ENCODE results near the gene MOCOS.

The MOCOS gene

GRCh38 chr18:36197511-36198166 is 10.3 kb downstream of the MOCOS start:
- Histone ChIP-seq H3K4me3 (ENCODE audit: low read depth, low read length, poor library complexity, severe bottlenecking) (no peak overlapping the region), H3F3A (ENCODE audit: insufficient read depth, low read length) (no peaks in the 10 kb centered on the region)
- TF ChIP-seq CTCF (IDR thresholded peaks at IDR 0.05; ENCODE audit: low read length), result no peak
- TF ChIP-seq EZH2 (IDR thresholded peaks at IDR 0.05; ENCODE audit: borderline replicate concordance, low read length), result no peak

GRCh38 chr18:36199691-36200295 is 12.5 kb downstream of the MOCOS start:
- H3K9ac ChIP-seq (ENCODE audit: low read length), result no peak overlapping the region
- no peak overlapping the region for H3K27ac ChIP-seq (ENCODE audit: low read depth, low read length, poor library complexity, severe bottlenecking)
- no peaks in the 10 kb centered on the region for H3K36me3 ChIP-seq (ENCODE audit: insufficient read depth, low read length)
- no peaks in the 10 kb centered on the region for H3K4me1 ChIP-seq (ENCODE audit: insufficient read depth, low read length, severe bottlenecking)
- H3K4me2 ChIP-seq (ENCODE audit: low read length), result no peak overlapping the region
- TF ChIP-seq EZH2 (IDR thresholded peaks at IDR 0.05; ENCODE audit: borderline replicate concordance, low read length), result no peak
- no peak for TF ChIP-seq CTCF (IDR thresholded peaks at IDR 0.05; ENCODE audit: low read length)
- no peaks in the 10 kb centered on the region for H3K79me2 ChIP-seq (ENCODE audit: insufficient read depth, low read length)
- no peaks in the 10 kb centered on the region for H4K20me1 ChIP-seq (ENCODE audit: insufficient read depth, low read length)
- H3K9me3 ChIP-seq (ENCODE audit: low read length), result no peaks in the 10 kb centered on the region
- no peaks in the 10 kb centered on the region for H3K9me2 ChIP-seq (ENCODE audit: low read depth, low read length)
- no peaks in the 10 kb centered on the region; the same call in 1 of the 2 replicates for H3K27me3 ChIP-seq (ENCODE audit: insufficient read depth, low read length)
- no peak overlapping the region for H3K4me3 ChIP-seq (ENCODE audit: low read depth, low read length, poor library complexity, severe bottlenecking)
- no peak overlapping the region for H2AFZ ChIP-seq (ENCODE audit: low read length)
- H3F3A ChIP-seq (ENCODE audit: insufficient read depth, low read length), result no peaks in the 10 kb centered on the region

More at GRCh38 chr18:36197511-36198166, 10.3 kb downstream of the MOCOS start:
- H3K27ac ChIP-seq (ENCODE audit: low read depth, low read length, poor library complexity, severe bottlenecking), result no peak overlapping the region
- H3K4me1 ChIP-seq (ENCODE audit: insufficient read depth, low read length, severe bottlenecking), result no peaks in the 10 kb centered on the region
- no peaks in the 10 kb centered on the region for H3K36me3 ChIP-seq (ENCODE audit: insufficient read depth, low read length)
- no peak overlapping the region for H3K9ac ChIP-seq (ENCODE audit: low read length)
- no peaks in the 10 kb centered on the region for H3K79me2 ChIP-seq (ENCODE audit: insufficient read depth, low read length)
- H4K20me1 ChIP-seq (ENCODE audit: insufficient read depth, low read length), result no peaks in the 10 kb centered on the region
- H3K9me3 ChIP-seq (ENCODE audit: low read length), result no peaks in the 10 kb centered on the region
- no peak overlapping the region for H2AFZ ChIP-seq (ENCODE audit: low read length)
- H3K9me2 ChIP-seq (ENCODE audit: low read depth, low read length), result no peaks in the 10 kb centered on the region
- no peak overlapping the region for H3K4me2 ChIP-seq (ENCODE audit: low read length)
- H3K27me3 ChIP-seq (ENCODE audit: insufficient read depth, low read length), result no peaks in the 10 kb centered on the region

DNA sequence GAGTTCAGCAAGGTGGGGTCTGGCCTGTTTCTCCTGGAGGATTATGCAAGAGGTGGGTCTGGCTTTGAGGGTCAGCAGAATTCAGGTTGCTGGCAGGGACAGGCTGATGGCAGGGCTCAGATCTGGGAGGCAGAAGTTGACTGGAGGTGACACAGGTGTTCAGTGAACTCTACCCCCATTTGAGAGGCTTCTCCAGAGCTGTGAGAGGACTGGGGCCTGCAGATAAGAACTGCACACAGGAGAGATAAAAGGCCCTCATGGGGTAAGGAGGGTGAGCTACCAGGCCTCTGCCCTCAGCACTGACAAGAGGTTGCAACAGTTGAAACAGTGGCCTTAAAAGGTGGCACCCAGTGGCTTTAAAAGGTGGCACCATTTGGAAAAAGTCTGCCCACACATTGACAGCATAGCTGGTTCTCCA is 13.1 kb downstream of the MOCOS start:
- Histone ChIP-seq H3K79me2 (ENCODE audit: insufficient read depth, low read length) (no peaks in the 10 kb centered on the region), H3K27ac (ENCODE audit: low read depth, low read length, poor library complexity, severe bottlenecking) (no peak overlapping the region), H3K9me3 (ENCODE audit: low read length) (no peaks in the 10 kb centered on the region), H4K20me1 (ENCODE audit: insufficient read depth, low read length) (no peaks in the 10 kb centered on the region), H3K9ac (ENCODE audit: low read length) (no peak overlapping the region), H3K4me3 (ENCODE audit: low read depth, low read length, poor library complexity, severe bottlenecking) (no peak overlapping the region), H3K27me3 (ENCODE audit: insufficient read depth, low read length) (no peaks in the 10 kb centered on the region; the same call in 1 of the 2 replicates), H3F3A (ENCODE audit: insufficient read depth, low read length) (no peaks in the 10 kb centered on the region), H3K36me3 (ENCODE audit: insufficient read depth, low read length) (no peaks in the 10 kb centered on the region), H3K4me2 (ENCODE audit: low read length) (no peak overlapping the region), H3K9me2 (ENCODE audit: low read depth, low read length) (no peaks in the 10 kb centered on the region), H2AFZ (ENCODE audit: low read length) (no peak overlapping the region), H3K4me1 (ENCODE audit: insufficient read depth, low read length, severe bottlenecking) (no peaks in the 10 kb centered on the region)
- no peak for TF ChIP-seq CTCF (IDR thresholded peaks at IDR 0.05; ENCODE audit: low read length)
- TF ChIP-seq EZH2 (IDR thresholded peaks at IDR 0.05; ENCODE audit: borderline replicate concordance, low read length), result no peak

Measured in OCI-LY1 (cell line).